NCI-H460 (cell line): Measurements from ENCODE around the gene HDHD3. TPM values are rescaled to one million over a fixed set of nuclear protein-coding genes. Genes with fewer than 3 reads are reported as not detected.
"Not testable (repeated sequence)": the region's sequence is repeated elsewhere in the genome, so short reads cannot be mapped to it uniquely, and the experiment has no call there.

Source experiments
- DNase-seq: peaks from one replicate; pipeline ENCODE4 v3.0.0-alpha.2; 2016; ENCODE audit warnings: low read depth; ENCODE audit errors: extremely low read depth
- polyA plus RNA-seq: library from polyadenylated mRNA; depleted of rRNA; stranded (reverse); fragments of >200 nt; gene quantifications from 2 replicates; pipeline ENCODE4 v1.2.3, GENCODE V29; 2014; cell fraction: nucleus; rRNA removed
- total RNA-seq: library from RNA; depleted of rRNA; stranded (reverse); fragments of >200 nt; shearing (Covaris generic); gene quantifications from 2 replicates; pipeline ENCODE4 v1.2.3, GENCODE V29; 2014; rRNA removed

Gene HDHD3
- total RNA-seq, result 10.8 and 14.8 TPM in 2 replicates
- polyA plus RNA-seq, result 18.1 and 22.8 TPM in 2 replicates

GRCh38 chr9:113376634-113377567 lies at the start of gene HDHD3:
Gene HDHD3, minus strand, starts transcription at chr9:113376986. Its CDS starts 2,632 bp downstream, at chr9:113374354.
- DNase-seq, result peak; percentile 71

GRCh38 chr9:113425072-113425471 lies 48.3 kb upstream of the HDHD3 start:
- DNase-seq, result no peak

- no peak for DNase-seq
Measured at GRCh38 chr9:113421726-113422125, 44.9 kb upstream of the HDHD3 start.

- no peak for DNase-seq
Measured at GRCh38 chr9:113417370-113417769, 40.6 kb upstream of the HDHD3 start.

GRCh38 chr9:113416149-113416721 lies 39.4 kb upstream of the HDHD3 start:
- DNase-seq, result no peak

- DNase-seq, result peak; percentile 94
Measured at GRCh38 chr9:113410207-113410864, 33.5 kb upstream of the HDHD3 start, which contains the start of the genes C9orf43 and POLE3. Gene C9orf43, plus strand, starts transcription at chr9:113410747. Its CDS starts 2,747 bp downstream, at chr9:113413494. Gene POLE3, minus strand, starts transcription at chr9:113410675. Its CDS starts 382 bp downstream, at chr9:113410293.

GRCh38 chr9:113409883-113410206 lies 33.1 kb upstream of the HDHD3 start:
- DNase-seq, result no peak

GRCh38 chr9:113409481-113409880 lies 32.7 kb upstream of the HDHD3 start:
- DNase-seq, result no peak

GRCh38 chr9:113406873-113407511 lies 30.2 kb upstream of the HDHD3 start:
- DNase-seq, result peak; percentile 62

GRCh38 chr9:113406353-113406752 lies 29.6 kb upstream of the HDHD3 start:
- not testable (repeated sequence) for DNase-seq

- no peak for DNase-seq
Measured at GRCh38 chr9:113403646-113404045, 26.9 kb upstream of the HDHD3 start.

GRCh38 chr9:113401027-113401792 lies 24.4 kb upstream of the HDHD3 start, which contains the start of gene ALAD:
Gene ALAD, minus strand, starts transcription at chr9:113401284. Its CDS starts 7,725 bp downstream, at chr9:113393559.
- peak; percentile 98 for DNase-seq

- no peak for DNase-seq
Measured at GRCh38 chr9:113399646-113400200, 22.9 kb upstream of the HDHD3 start.

- DNase-seq, result no peak
Measured at GRCh38 chr9:113398796-113399195, 22.0 kb upstream of the HDHD3 start.

GRCh38 chr9:113397203-113397631 lies 20.4 kb upstream of the HDHD3 start:
- DNase-seq, result no peak

- no peak for DNase-seq
Measured at GRCh38 chr9:113395000-113395861, 18.4 kb upstream of the HDHD3 start.

- DNase-seq, result no peak
Measured at GRCh38 chr9:113393281-113393680, 16.5 kb upstream of the HDHD3 start.

- DNase-seq, result no peak
Measured at GRCh38 chr9:113391917-113392316, 15.1 kb upstream of the HDHD3 start.
